SU-DHL-6 (cell line): Measurements from ENCODE around the gene TMPRSS5.

Experiments used
- H2AFZ ChIP-seq: fragments of 200-600 bp; sonication (generic); 2 replicates; pipeline ENCODE4 v1.6.1; 2014; ENCODE audit warnings: low read depth, mild to moderate bottlenecking, moderate library complexity, mixed read lengths, antibody characterized with exemption, low read length; ENCODE audit not compliant: severe bottlenecking
- H3F3A ChIP-seq: fragments of 200-600 bp; shearing (Covaris generic); 2 replicates; pipeline ENCODE4 v1.6.0; 2016; ENCODE audit warnings: antibody characterized with exemption, mild to moderate bottlenecking; ENCODE audit not compliant: insufficient read depth
- H3K27ac ChIP-seq: fragments of 200-600 bp; sonication (generic); 2 replicates; pipeline ENCODE4 v1.5.1; 2016; ENCODE audit warnings: low read depth, mild to moderate bottlenecking, low read length, moderate library complexity, mixed read lengths
- H3K27me3 ChIP-seq: fragments of 200-600 bp; sonication (generic), shearing (Covaris generic); 2 replicates; pipeline ENCODE4 v1.6.0; 2014; ENCODE audit warnings: mild to moderate bottlenecking, low read length
- H3K36me3 ChIP-seq: fragments of 200-600 bp; sonication (generic); 2 replicates; pipeline ENCODE4 v1.6.1; 2014; ENCODE audit warnings: mild to moderate bottlenecking, low read length, mixed read lengths
- H3K4me2 ChIP-seq: fragments of 300-600, 200-600 bp; shearing (Covaris generic), sonication (generic); 2 replicates; pipeline ENCODE4 v1.6.0; 2014; ENCODE audit warnings: low read length, low read depth, mild to moderate bottlenecking; ENCODE audit not compliant: poor library complexity, severe bottlenecking
- H3K4me3 ChIP-seq: fragments of 200-600 bp; sonication (generic); 2 replicates; pipeline ENCODE4 v1.5.1; 2014; ENCODE audit warnings: antibody characterized with exemption, low read length, mild to moderate bottlenecking, mixed read lengths; ENCODE audit not compliant: insufficient read depth, poor library complexity, severe bottlenecking
- H3K79me2 ChIP-seq: fragments of 200-600 bp; sonication (generic); 2 replicates; pipeline ENCODE4 v1.6.1; 2014; ENCODE audit warnings: mild to moderate bottlenecking, low read length, moderate library complexity; ENCODE audit not compliant: insufficient read depth
- H3K9ac ChIP-seq: fragments of 200-600 bp; sonication (generic); 2 replicates; pipeline ENCODE4 v1.7.0; 2014; ENCODE audit warnings: mild to moderate bottlenecking, low read length
- H3K9me2 ChIP-seq: fragments of 200-600 bp; sonication (generic); replicated peaks from 2 replicates; pipeline ENCODE4 v1.6.1; 2014; ENCODE audit warnings: low read length; ENCODE audit not compliant: insufficient read depth
- H3K9me3 ChIP-seq: fragments of 200-600 bp; sonication (generic); 2 replicates; pipeline ENCODE4 v1.6.1; 2014; ENCODE audit warnings: low read length, mixed read lengths; ENCODE audit not compliant: insufficient read depth
- H4K20me1 ChIP-seq: fragments of 200-600 bp; sonication (generic); 2 replicates; pipeline ENCODE4 v1.6.1; 2014; ENCODE audit warnings: low read depth, mild to moderate bottlenecking, antibody characterized with exemption, low read length, moderate library complexity, mixed read lengths
- EZH2phosphoT487 ChIP-seq: fragments of 200-600 bp; sonication (generic), shearing (Covaris generic); conservative IDR thresholded peaks from 2 replicates; pipeline ENCODE4 v1.6.1; 2018; ENCODE audit warnings: mild to moderate bottlenecking, antibody characterized with exemption, low read length, moderate library complexity, mixed read lengths
- TF ChIP-seq, protein P1 (sequence below): fragments of 200-600 bp; sonication (generic); IDR thresholded peaks from one replicate; pipeline ENCODE4 v1.5.1; 2017; ENCODE audit warnings: antibody characterized with exemption, mild to moderate bottlenecking, low read length, moderate library complexity; ENCODE audit not compliant: insufficient read depth, poor library complexity, severe bottlenecking

TMPRSS5 gene

GRCh38 chr11:113683481-113684046 lies 22.5 kb downstream of the TMPRSS5 start:
- no peak overlapping the region for H3K4me2 ChIP-seq
- H3K9me3 ChIP-seq: no peaks in the 10 kb centered on the region
- H3K9ac ChIP-seq: no peak overlapping the region
- TF ChIP-seq, protein P1, sequence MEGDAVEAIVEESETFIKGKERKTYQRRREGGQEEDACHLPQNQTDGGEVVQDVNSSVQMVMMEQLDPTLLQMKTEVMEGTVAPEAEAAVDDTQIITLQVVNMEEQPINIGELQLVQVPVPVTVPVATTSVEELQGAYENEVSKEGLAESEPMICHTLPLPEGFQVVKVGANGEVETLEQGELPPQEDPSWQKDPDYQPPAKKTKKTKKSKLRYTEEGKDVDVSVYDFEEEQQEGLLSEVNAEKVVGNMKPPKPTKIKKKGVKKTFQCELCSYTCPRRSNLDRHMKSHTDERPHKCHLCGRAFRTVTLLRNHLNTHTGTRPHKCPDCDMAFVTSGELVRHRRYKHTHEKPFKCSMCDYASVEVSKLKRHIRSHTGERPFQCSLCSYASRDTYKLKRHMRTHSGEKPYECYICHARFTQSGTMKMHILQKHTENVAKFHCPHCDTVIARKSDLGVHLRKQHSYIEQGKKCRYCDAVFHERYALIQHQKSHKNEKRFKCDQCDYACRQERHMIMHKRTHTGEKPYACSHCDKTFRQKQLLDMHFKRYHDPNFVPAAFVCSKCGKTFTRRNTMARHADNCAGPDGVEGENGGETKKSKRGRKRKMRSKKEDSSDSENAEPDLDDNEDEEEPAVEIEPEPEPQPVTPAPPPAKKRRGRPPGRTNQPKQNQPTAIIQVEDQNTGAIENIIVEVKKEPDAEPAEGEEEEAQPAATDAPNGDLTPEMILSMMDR: no peak
- no peak for TF ChIP-seq EZH2phosphoT487
- no peak overlapping the region for H2AFZ ChIP-seq
- H3K27me3 ChIP-seq: no peaks in the 10 kb centered on the region
- H3K27ac ChIP-seq: no peak overlapping the region
- no peaks in the 10 kb centered on the region for H3F3A ChIP-seq
- H3K79me2 ChIP-seq: no peaks in the 10 kb centered on the region
- no peak overlapping the region for H3K4me3 ChIP-seq
- H3K36me3 ChIP-seq: no peaks in the 10 kb centered on the region
- no peaks in the 10 kb centered on the region for H4K20me1 ChIP-seq
- no peaks in the 10 kb centered on the region for H3K9me2 ChIP-seq

- Histone ChIP-seq H3K27me3 (no peaks in the 10 kb centered on the region), H3K4me3 (no peak overlapping the region), H3K9ac (no peak overlapping the region)
Observed at GRCh38 chr11:113681711-113682413, 24.2 kb downstream of the TMPRSS5 start.

DNA sequence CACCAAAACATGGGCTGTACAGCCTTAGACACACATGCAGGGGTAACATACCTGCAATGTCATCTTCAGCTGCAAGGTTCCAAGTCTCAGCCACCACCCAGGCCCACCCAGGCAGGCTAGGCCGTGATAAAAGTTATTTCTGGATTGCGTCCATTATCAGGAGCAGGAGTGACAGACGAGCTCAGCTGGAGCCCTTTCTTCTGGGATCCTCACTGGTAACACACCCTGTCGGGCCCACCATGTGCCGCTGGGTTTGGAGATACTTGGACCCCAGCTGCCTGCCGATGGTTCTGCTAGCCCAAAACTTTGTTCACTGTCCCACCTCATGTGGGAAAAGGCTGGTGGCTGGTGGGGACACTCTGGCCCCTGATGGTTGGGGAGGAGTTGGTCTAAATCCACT lies 24.8 kb downstream of the TMPRSS5 start:
- Histone ChIP-seq H3K9me2 (no peaks in the 10 kb centered on the region), H3K27ac (no peak overlapping the region), H3K9ac (no peak overlapping the region), H3K4me2 (no peak overlapping the region), H3K4me3 (no peak overlapping the region), H2AFZ (no peak overlapping the region), H3K36me3 (no peaks in the 10 kb centered on the region), H3K27me3 (no peaks in the 10 kb centered on the region), H4K20me1 (no peaks in the 10 kb centered on the region), H3K79me2 (no peaks in the 10 kb centered on the region), H3F3A (no peaks in the 10 kb centered on the region), H3K9me3 (no peaks in the 10 kb centered on the region)
- TF ChIP-seq, protein P1: no peak
- TF ChIP-seq EZH2phosphoT487: no peak

More at GRCh38 chr11:113681711-113682413, 24.2 kb downstream of the TMPRSS5 start:
- TF ChIP-seq EZH2phosphoT487: no peak
- TF ChIP-seq, protein P1: no peak
- Histone ChIP-seq H3K4me2 (no peak overlapping the region), H2AFZ (no peak overlapping the region), H3K9me2 (no peaks in the 10 kb centered on the region), H3K27ac (no peak overlapping the region), H3K9me3 (no peaks in the 10 kb centered on the region), H4K20me1 (no peaks in the 10 kb centered on the region), H3K36me3 (no peaks in the 10 kb centered on the region), H3K79me2 (no peaks in the 10 kb centered on the region), H3F3A (no peaks in the 10 kb centered on the region)
